GM21447 (cell line): ENCODE measurements around the gene EDN3.
"Not testable (repeated sequence)": the region's sequence is repeated elsewhere in the genome, so short reads cannot be mapped to it uniquely, and the experiment has no call there.

Source experiments
- ATAC-seq: cut with Tn5 transposase; IDR thresholded peaks from one replicate; pipeline ENCODE4 v1.9.1; 2021; ENCODE audit not compliant: unreplicated experiment

Gene EDN3

GRCh38 chr20:59334651-59335300, 34.4 kb downstream of the EDN3 start:
- no peak for ATAC-seq

DNA sequence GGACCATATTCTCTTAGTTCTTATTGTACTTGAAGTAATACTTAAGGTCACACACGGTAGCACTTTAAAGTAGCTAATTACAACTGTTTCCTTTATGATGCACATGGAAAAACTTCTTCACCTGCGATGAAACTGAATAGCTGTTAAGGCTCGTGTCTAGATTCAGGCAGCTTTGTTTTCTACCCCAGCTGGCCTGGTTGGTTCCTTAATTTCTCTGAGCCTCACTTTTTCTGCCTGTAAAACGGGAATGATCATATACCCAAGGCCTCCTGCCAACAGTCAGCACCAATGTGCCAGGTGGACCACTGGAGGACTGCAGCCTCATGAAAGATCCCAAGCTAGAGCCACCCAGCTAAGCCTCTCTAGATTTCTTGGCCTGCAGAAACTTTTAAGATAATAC, 35.0 kb downstream of the EDN3 start:
- ATAC-seq = no peak

DNA sequence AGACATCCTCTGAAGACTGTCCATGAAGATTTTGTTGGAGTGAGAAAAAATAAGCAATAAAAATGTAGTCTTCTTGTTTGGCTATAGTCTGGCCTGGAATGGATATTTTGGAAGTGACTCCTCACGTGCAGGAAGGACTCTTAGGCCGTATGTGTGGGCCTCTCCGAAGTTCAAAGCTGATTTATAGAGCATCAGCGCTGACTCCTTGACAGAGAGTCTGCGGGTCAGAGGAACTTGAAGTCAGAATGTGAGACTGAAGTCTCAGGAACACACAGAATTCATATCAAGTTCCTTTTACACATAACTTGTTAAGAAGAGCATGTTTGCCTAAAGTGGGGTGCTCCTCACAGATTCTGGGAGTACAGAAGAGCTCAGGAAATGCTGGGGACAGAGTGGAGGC, 36.1 kb downstream of the EDN3 start:
- ATAC-seq = no peak

DNA sequence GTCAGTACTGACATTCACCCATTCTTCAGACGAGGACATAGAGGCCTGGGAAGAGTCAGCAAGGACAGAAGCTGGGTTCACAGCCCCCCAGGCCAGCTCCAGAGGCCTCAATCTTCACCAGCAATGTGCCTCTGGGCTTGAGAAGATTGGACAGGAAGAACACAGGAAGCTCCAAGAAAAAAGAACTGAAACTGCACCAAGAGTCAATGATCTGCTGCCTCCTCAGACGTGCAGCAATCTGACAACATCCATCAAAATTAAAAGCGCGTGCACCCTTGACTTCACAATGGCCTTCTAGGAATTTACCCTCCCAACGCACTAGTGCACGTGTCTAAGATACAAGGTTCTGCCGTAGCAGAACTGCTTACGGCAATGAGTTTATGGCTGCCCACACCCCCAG, 38.0 kb downstream of the EDN3 start:
- ATAC-seq = not testable (repeated sequence)

GRCh38 chr20:59340201-59340885, 39.9 kb downstream of the EDN3 start:
- ATAC-seq = no peak

DNA sequence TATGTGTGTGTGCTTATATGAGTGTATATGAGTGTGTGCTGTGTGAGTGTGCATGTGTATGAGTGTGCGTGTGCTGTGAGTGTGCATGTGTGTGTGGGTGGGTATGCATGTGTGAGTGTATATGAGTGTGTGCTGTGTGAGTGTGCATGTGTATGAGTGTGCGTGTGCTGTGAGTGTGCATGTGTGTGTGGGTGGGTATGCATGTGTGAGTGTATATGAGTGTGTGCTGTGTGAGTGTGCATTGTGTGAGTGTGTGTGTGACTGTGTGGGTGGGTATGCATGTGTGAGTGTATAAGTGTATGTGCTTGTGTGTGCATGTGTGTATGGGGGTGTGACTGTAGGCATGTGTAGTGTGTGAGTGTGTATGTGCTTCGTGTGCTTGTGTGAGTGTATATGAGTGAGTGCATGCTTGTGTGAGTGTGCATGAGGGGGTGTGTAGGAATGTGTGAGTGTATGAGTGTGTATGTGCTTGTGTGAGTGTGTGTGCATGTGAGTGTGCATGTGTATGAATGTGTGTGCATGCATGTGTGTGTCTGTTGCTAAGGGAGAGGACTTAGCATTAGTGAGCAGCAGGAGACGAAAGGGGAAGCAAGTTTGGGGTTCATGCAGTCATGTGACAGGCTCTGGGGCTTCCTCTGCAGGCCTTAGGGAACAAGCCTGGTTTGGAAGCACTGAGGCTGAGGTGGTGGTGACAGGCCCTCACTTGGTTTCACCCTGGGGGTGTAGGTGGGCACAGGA, 41.0 kb downstream of the EDN3 start:
- ATAC-seq = not testable (repeated sequence)

DNA sequence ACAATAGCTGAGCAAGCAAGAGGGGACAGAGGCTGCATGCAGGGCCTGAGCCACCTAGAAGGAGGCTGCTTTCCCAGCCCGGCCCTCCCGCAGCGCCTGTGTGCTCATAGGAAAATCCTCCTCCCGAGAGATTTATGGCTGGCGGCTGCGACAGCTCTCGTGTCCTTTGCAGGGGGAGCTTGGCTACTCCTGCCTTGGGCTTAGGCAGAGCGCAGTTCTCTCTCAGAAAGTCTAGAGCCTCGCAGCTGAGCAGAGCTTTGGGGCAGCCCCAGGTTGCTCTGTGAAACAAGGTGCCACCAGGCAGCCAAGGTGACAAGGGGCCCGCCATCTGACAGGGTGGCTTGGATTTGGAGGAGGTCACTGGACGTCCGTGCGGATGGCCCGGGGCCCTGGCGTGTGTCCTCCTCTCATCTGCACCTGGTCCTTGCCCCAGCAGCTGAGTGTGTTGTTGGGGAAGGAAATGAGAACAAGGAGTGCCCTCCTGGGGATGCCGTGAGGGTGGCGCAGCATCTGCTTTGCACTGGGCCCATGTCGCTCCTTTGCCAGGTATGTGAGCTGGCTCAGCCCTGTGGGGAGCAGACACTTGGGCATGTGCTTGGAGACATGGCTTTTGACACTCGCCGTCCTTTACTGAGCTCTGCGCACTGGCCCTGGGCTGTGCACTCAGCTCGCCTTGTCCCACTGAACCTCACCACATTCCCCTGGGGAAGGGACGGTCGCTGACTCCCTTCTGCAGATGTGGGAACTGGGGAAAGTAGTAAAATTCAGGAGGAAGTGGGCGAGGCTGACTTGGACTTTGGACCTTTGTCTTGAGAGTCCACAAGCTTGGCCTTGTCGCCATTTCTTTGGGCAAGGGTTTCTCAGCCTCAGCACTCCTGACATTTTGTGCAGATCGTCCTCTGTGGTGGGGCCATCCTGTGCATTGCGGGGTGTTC, 41.9 kb downstream of the EDN3 start:
- ATAC-seq = no peak

DNA sequence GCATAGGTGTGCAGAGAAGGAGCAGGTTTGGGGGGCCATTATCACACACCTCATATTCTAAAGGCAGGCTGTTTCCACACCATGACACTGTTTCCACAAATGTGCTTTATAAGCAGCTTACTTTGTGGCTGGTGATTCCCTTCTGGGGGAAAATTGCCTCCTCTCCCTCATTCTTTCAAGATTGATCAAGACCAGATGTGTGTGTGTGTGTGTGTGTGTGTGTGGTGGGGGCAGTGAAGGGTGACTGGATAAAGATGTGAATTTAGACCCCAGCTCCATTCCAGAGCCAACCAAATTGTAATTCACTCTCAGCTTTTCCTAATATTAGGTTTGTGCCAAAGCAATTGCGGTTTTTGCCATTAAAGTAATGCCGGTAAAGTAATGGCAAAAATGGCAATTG, 45.6 kb downstream of the EDN3 start:
- no peak for ATAC-seq

DNA sequence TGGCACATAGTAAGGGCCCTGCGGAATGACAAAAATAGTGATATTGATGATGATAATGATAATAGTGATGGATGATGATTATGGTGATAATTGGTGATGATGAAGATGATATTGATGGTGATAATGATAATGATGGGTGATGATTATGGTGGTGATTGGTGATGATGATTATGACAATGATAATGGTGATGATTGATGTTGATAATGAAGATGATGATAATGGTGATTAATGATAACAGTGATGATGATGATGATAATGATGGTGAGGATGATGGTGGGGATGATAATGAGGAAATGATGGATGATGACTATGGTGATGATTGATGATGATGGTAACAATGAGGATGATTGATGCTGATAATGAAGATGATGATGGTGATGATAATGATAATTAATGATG, 48.9 kb downstream of the EDN3 start:
- ATAC-seq = no peak

- ATAC-seq = no peak
These were observed 50.1 kb downstream of the EDN3 start for GRCh38 chr20:59350330-59351156.

DNA sequence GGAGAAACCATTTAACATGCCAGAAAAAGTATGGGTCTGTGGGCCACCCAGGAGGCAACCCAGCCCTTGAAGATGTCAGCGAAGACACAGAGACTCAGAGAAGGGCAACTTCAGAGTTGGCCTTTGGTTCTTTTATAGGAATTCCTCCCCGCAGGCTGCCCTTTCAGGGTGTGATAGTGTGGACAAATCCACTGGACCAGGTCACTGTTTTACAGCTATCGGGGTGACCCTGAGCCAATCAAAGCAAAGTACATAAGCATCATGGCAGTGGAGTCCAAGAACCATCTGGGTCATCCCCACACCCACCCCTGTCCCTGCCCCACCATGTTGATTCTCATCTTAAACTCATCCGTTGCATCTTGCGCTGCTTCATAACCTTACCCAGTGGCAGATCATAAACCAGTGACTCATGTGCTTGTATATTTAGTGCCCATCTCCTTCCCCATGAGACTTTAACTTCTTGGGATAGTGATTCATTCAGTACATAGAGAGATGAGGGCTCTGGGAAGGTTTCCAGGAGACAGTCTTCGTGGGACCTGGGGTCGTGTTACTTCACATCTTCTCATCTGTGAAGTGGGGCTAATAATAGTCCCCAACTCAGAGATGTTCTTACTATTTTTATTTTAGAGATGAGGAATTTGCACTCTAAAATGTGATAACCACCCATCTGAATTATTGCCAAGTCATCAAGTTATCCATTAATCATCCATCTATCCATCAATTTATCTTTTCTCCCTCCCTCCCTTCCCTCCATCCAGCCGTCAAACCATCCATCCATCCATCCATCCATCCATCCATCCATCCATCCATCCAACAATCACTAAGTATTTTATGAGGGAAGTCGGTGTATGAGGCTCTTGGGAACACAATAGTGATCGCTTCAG, 51.0 kb downstream of the EDN3 start:
- ATAC-seq = no peak

DNA sequence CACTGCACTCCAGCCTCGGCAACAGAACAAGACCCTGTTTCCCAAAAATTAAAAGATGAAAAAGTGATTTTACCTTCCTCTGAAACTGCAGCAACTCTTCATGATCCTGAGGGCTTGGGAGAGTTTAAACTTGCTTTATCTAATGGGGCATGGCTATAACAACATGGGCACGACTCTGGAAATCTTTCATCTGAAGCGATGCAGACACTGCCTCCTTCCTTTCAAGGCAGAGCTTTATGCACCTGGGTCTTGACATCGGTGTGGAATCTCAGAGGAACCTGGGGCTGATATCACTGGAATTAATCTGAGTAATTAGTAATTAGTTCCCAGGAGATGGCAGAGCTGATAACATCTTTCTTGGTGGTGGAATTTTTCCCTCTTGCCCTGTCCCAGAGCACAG, 52.1 kb downstream of the EDN3 start:
- no peak for ATAC-seq

- ATAC-seq = no peak
These were observed 52.6 kb downstream of the EDN3 start for GRCh38 chr20:59352990-59353389.

- no peak for ATAC-seq
These were observed 54.0 kb downstream of the EDN3 start for GRCh38 chr20:59354460-59354859.

DNA sequence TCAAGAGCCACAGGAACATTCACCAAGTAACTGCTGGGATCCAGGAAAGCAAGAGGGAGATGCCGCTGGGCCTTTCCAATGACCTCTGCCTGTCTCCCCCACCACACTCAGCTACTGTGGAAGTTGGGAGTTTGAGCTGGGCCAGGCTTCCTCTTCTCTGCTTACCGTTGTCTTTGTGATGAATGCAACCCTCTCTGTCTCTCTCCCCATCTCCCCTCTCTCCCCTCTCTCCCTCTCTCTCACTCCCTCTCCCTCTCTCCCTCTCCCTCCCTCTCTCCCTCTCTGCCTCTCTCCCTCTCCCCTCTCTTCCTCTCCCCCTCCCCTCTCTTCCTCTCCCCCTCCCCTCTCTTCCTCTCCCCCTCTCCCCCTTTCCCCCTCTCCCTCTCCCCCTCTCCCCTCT, 54.8 kb downstream of the EDN3 start:
- ATAC-seq = no peak

- no peak for ATAC-seq
These were observed 56.3 kb downstream of the EDN3 start for GRCh38 chr20:59356662-59357165.

DNA sequence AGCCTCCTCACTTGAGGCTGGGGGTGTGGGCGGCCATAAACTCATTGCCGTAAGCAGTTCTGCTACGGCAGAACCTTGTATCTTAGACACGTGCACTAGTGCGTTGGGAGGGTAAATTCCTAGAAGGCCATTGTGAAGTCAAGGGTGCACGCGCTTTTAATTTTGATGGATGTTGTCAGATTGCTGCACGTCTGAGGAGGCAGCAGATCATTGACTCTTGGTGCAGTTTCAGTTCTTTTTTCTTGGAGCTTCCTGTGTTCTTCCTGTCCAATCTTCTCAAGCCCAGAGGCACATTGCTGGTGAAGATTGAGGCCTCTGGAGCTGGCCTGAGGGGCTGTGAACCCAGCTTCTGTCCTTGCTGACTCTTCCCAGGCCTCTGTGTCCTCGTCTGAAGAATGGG, 58.4 kb downstream of the EDN3 start:
- ATAC-seq = not testable (repeated sequence)

GRCh38 chr20:59359906-59360725, 59.7 kb downstream of the EDN3 start:
- ATAC-seq = no peak
